Measurements from ENCODE around the gene AGPAT4.

DNA sequence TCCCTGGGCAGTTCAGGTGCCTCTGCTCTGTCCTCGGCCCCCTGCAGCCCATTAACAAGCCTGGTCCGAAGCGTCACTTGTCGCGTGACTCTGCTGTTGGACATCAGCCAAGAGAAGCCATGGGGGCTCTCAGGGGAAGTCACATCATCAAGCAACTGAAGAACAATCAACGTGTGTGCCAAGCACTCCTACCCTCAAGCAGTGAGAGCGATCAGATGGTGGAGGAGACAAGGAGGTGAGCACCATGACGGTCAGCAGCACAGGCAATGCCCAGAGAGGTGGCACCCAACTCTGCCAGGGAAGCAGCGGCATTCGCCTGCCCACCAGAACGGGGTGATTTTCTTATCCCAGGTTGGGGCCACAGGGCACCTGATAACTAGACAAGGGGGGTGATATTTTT lies 132.7 kb downstream of the AGPAT4 start:
- TF ChIP-seq EZH2 (IDR thresholded peaks at IDR 0.05; ENCODE audit: borderline replicate concordance, low read length): no peak
- TF ChIP-seq CTCF (IDR thresholded peaks at IDR 0.05; ENCODE audit: low read length): no peak

Measured in OCI-LY1 (cell line).